Neural progenitor cell (in vitro differentiated cells): ENCODE measurements around the gene FN3K.
"Not testable (repeated sequence)": the region's sequence is repeated elsewhere in the genome, so short reads cannot be mapped to it uniquely, and the experiment has no call there.

ENCODE experiments used
- EZH2 ChIP-seq: fragments of 200-600 bp; sonication (generic); IDR thresholded peaks from 2 replicates; pipeline ENCODE4 v1.6.1; 2017; ENCODE audit warnings: antibody characterized with exemption, mild to moderate bottlenecking, moderate library complexity
- TF ChIP-seq, protein P1 (sequence below): fragments of 200-600 bp; sonication (generic); IDR thresholded peaks from 2 replicates; pipeline ENCODE4 v1.5.1; 2017; ENCODE audit warnings: antibody characterized with exemption, mild to moderate bottlenecking

DNA sequence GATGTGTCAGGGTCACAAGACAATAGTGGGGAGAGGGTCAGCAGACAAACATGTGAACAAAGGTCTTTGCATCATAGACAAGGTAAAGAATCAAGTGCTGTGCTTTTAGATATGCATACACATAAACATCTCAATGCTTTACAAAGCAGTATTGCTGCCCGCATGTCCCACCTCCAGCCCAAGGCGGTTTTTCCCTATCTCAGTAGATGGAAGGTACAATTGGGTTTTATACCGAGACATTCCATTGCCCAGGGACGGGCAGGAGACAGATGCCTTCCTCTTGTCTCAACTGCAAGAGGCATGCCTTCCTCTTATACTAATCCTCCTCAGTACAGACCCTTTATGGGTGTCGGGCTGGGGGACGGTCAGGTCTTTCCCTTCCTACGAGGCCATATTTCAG is 9.3 kb downstream of the FN3K start:
- TF ChIP-seq, protein P1, sequence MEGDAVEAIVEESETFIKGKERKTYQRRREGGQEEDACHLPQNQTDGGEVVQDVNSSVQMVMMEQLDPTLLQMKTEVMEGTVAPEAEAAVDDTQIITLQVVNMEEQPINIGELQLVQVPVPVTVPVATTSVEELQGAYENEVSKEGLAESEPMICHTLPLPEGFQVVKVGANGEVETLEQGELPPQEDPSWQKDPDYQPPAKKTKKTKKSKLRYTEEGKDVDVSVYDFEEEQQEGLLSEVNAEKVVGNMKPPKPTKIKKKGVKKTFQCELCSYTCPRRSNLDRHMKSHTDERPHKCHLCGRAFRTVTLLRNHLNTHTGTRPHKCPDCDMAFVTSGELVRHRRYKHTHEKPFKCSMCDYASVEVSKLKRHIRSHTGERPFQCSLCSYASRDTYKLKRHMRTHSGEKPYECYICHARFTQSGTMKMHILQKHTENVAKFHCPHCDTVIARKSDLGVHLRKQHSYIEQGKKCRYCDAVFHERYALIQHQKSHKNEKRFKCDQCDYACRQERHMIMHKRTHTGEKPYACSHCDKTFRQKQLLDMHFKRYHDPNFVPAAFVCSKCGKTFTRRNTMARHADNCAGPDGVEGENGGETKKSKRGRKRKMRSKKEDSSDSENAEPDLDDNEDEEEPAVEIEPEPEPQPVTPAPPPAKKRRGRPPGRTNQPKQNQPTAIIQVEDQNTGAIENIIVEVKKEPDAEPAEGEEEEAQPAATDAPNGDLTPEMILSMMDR, result not testable (repeated sequence)
- TF ChIP-seq EZH2, result not testable (repeated sequence)
